HG02938 (cell line): ENCODE data around the gene SSR1.
A peak's percentile ranks its signal among the peaks of the same experiment; 100 is the strongest.

ENCODE experiments used
- ATAC-seq: cut with Tn5 transposase; IDR thresholded peaks from one replicate; pipeline ENCODE4 v1.9.1; 2021; ENCODE audit warnings: mild to moderate bottlenecking, moderate library complexity; ENCODE audit not compliant: unreplicated experiment

The SSR1 gene

GRCh38 chr6:7241709-7242645, 71.0 kb downstream of the SSR1 start:
- ATAC-seq: no peak

- no peak for ATAC-seq
Observed at GRCh38 chr6:7241160-7241559, 71.8 kb downstream of the SSR1 start.

GRCh38 chr6:7240351-7240750, 72.6 kb downstream of the SSR1 start:
- ATAC-seq: no peak

GRCh38 chr6:7239590-7239948, 73.4 kb downstream of the SSR1 start:
- no peak for ATAC-seq

GRCh38 chr6:7238900-7239589, 74.0 kb downstream of the SSR1 start:
- ATAC-seq: peak; percentile 40

GRCh38 chr6:7238526-7238899, 74.5 kb downstream of the SSR1 start:
- ATAC-seq: no peak

GRCh38 chr6:7237653-7238188, 75.3 kb downstream of the SSR1 start:
- ATAC-seq: no peak

GRCh38 chr6:7236306-7237209, 76.4 kb downstream of the SSR1 start:
- peak; percentile 61 for ATAC-seq

- ATAC-seq: no peak
Observed at GRCh38 chr6:7235712-7236305, 77.2 kb downstream of the SSR1 start.

GRCh38 chr6:7234547-7234946, 78.5 kb downstream of the SSR1 start:
- ATAC-seq: no peak

- ATAC-seq: no peak
Observed at GRCh38 chr6:7232351-7232750, 80.6 kb downstream of the SSR1 start.

GRCh38 chr6:7230956-7231713, 81.9 kb downstream of the SSR1 start:
- no peak for ATAC-seq

GRCh38 chr6:7230327-7230691, 82.7 kb downstream of the SSR1 start:
- ATAC-seq: no peak

- ATAC-seq: no peak
Observed at GRCh38 chr6:7229376-7230326, 83.3 kb downstream of the SSR1 start.

GRCh38 chr6:7228662-7229375, 84.2 kb downstream of the SSR1 start:
- ATAC-seq: no peak

- no peak for ATAC-seq
Observed at GRCh38 chr6:7224731-7225130, 88.3 kb downstream of the SSR1 start.

- no peak for ATAC-seq
Observed at GRCh38 chr6:7222197-7222596, 90.8 kb downstream of the SSR1 start.

GRCh38 chr6:7219310-7219709, 93.7 kb downstream of the SSR1 start:
- ATAC-seq: no peak
